Measurements from ENCODE around the gene KCNJ3.

The KCNJ3 gene

DNA sequence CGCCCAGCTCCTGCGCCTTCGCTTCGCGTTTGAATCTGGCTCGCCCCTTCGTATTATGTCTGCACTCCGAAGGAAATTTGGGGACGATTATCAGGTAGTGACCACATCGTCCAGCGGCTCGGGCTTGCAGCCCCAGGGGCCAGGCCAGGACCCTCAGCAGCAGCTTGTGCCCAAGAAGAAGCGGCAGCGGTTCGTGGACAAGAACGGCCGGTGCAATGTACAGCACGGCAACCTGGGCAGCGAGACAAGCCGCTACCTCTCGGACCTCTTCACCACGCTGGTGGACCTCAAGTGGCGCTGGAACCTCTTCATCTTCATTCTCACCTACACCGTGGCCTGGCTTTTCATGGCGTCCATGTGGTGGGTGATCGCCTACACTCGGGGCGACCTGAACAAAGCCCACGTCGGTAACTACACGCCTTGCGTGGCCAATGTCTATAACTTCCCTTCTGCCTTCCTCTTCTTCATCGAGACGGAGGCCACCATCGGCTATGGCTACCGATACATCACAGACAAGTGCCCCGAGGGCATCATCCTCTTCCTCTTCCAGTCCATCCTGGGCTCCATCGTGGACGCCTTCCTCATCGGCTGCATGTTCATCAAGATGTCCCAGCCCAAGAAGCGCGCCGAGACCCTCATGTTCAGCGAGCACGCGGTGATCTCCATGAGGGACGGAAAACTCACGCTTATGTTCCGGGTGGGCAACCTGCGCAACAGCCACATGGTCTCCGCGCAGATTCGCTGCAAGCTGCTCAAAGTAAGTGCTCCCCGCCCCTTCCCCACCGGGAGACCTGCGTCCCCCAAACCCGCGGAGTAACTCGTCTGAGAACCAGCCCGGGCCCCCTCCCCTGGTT, 453 bp downstream of the KCNJ3 start:
- no peak for ATAC-seq
- TF ChIP-seq ISL1 (CRISPR knock-in tag; IDR thresholded peaks at IDR 0.05) (no peak), BACH2 (CRISPR knock-in tag; IDR thresholded peaks at IDR 0.05; ENCODE audit: borderline replicate concordance) (no peak), RARB (CRISPR knock-in tag; IDR thresholded peaks at IDR 0.05) (no peak), CSDC2 (CRISPR knock-in tag; IDR thresholded peaks at IDR 0.05) (no peak), TOX (CRISPR knock-in tag; IDR thresholded peaks at IDR 0.05; ENCODE audit: borderline replicate concordance) (no peak), SNAI2 (CRISPR knock-in tag; IDR thresholded peaks at IDR 0.05) (no peak), TCF4 (CRISPR knock-in tag; IDR thresholded peaks at IDR 0.05; ENCODE audit: borderline replicate concordance) (no peak), ESRRG (CRISPR knock-in tag; IDR thresholded peaks at IDR 0.05) (no peak), PPARA (CRISPR knock-in tag; IDR thresholded peaks at IDR 0.05; ENCODE audit: borderline replicate concordance) (no peak), ZNF565 (CRISPR knock-in tag; conservative IDR thresholded peaks at IDR 0.05; ENCODE audit: low read depth) (no peak), ZFP3 (CRISPR knock-in tag; IDR thresholded peaks at IDR 0.05) (no peak), ZFP30 (CRISPR knock-in tag; IDR thresholded peaks at IDR 0.05) (no peak)
- TF ChIP-seq, protein P1, sequence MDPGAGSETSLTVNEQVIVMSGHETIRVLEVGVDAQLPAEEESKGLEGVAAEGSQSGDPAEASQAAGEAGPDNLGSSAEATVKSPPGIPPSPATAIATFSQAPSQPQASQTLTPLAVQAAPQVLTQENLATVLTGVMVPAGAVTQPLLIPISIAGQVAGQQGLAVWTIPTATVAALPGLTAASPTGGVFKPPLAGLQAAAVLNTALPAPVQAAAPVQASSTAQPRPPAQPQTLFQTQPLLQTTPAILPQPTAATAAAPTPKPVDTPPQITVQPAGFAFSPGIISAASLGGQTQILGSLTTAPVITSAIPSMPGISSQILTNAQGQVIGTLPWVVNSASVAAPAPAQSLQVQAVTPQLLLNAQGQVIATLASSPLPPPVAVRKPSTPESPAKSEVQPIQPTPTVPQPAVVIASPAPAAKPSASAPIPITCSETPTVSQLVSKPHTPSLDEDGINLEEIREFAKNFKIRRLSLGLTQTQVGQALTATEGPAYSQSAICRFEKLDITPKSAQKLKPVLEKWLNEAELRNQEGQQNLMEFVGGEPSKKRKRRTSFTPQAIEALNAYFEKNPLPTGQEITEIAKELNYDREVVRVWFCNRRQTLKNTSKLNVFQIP (CRISPR knock-in tag; IDR thresholded peaks at IDR 0.05; ENCODE audit: borderline replicate concordance, low read depth), result no peak
- TF ChIP-seq, protein P2, sequence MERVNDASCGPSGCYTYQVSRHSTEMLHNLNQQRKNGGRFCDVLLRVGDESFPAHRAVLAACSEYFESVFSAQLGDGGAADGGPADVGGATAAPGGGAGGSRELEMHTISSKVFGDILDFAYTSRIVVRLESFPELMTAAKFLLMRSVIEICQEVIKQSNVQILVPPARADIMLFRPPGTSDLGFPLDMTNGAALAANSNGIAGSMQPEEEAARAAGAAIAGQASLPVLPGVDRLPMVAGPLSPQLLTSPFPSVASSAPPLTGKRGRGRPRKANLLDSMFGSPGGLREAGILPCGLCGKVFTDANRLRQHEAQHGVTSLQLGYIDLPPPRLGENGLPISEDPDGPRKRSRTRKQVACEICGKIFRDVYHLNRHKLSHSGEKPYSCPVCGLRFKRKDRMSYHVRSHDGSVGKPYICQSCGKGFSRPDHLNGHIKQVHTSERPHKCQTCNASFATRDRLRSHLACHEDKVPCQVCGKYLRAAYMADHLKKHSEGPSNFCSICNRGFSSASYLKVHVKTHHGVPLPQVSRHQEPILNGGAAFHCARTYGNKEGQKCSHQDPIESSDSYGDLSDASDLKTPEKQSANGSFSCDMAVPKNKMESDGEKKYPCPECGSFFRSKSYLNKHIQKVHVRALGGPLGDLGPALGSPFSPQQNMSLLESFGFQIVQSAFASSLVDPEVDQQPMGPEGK (CRISPR knock-in tag; IDR thresholded peaks at IDR 0.05; ENCODE audit: borderline replicate concordance), result no peak
- TF ChIP-seq, protein P3, sequence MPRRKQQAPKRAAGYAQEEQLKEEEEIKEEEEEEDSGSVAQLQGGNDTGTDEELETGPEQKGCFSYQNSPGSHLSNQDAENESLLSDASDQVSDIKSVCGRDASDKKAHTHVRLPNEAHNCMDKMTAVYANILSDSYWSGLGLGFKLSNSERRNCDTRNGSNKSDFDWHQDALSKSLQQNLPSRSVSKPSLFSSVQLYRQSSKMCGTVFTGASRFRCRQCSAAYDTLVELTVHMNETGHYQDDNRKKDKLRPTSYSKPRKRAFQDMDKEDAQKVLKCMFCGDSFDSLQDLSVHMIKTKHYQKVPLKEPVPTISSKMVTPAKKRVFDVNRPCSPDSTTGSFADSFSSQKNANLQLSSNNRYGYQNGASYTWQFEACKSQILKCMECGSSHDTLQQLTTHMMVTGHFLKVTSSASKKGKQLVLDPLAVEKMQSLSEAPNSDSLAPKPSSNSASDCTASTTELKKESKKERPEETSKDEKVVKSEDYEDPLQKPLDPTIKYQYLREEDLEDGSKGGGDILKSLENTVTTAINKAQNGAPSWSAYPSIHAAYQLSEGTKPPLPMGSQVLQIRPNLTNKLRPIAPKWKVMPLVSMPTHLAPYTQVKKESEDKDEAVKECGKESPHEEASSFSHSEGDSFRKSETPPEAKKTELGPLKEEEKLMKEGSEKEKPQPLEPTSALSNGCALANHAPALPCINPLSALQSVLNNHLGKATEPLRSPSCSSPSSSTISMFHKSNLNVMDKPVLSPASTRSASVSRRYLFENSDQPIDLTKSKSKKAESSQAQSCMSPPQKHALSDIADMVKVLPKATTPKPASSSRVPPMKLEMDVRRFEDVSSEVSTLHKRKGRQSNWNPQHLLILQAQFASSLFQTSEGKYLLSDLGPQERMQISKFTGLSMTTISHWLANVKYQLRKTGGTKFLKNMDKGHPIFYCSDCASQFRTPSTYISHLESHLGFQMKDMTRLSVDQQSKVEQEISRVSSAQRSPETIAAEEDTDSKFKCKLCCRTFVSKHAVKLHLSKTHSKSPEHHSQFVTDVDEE (CRISPR knock-in tag; IDR thresholded peaks at IDR 0.05), result no peak

DNA sequence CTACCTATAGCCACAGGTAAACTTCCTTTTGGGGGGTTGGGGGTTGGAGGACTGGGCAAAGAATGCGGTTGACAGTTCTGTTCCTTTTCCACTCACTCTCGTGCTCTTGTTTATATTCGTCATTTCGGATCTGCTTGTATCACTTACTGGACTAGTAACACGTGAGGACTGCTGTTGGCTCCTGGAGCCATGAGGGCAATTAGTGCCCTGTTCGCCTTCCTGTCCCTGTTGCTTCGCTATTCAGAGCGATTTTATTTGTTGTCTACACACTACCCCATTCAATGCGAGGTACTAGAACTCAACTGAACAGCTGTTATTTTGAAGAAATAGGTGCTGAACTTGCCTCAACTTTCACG, 1.1 kb downstream of the KCNJ3 start:
- ATAC-seq, result no peak
- TF ChIP-seq ZNF8 (CRISPR knock-in tag; IDR thresholded peaks at IDR 0.05) (no peak), CSDC2 (CRISPR knock-in tag; IDR thresholded peaks at IDR 0.05) (no peak), ZFP30 (CRISPR knock-in tag; IDR thresholded peaks at IDR 0.05) (no peak), ISL1 (CRISPR knock-in tag; IDR thresholded peaks at IDR 0.05) (no peak), TOX (CRISPR knock-in tag; IDR thresholded peaks at IDR 0.05; ENCODE audit: borderline replicate concordance) (no peak), ZFP3 (CRISPR knock-in tag; IDR thresholded peaks at IDR 0.05) (no peak), PPARA (CRISPR knock-in tag; IDR thresholded peaks at IDR 0.05; ENCODE audit: borderline replicate concordance) (no peak)

DNA sequence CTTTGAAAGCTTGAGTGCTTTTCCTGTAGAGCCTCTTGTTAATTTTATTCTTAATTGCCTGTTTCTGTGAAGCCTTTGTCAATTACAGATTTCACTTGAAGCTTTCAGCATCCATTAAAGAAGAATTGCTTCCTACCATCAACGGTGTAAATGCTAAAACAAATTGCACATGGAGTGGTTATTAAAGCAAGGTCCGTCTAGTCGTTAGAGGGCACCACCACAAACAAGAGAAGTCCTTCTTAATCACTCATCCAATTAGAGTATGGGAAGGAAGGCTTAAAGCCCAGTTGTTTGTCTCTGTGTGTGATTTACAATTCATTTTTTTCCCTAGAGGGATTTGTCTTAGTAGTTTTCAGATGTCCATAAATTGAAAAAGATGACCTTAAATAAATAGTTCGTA, 1.6 kb downstream of the KCNJ3 start:
- no peak for ATAC-seq
- no peak for TF ChIP-seq ZNF565 (CRISPR knock-in tag; conservative IDR thresholded peaks at IDR 0.05; ENCODE audit: low read depth)
- TF ChIP-seq, protein P3 (CRISPR knock-in tag; IDR thresholded peaks at IDR 0.05), result no peak
- TF ChIP-seq, protein P4, sequence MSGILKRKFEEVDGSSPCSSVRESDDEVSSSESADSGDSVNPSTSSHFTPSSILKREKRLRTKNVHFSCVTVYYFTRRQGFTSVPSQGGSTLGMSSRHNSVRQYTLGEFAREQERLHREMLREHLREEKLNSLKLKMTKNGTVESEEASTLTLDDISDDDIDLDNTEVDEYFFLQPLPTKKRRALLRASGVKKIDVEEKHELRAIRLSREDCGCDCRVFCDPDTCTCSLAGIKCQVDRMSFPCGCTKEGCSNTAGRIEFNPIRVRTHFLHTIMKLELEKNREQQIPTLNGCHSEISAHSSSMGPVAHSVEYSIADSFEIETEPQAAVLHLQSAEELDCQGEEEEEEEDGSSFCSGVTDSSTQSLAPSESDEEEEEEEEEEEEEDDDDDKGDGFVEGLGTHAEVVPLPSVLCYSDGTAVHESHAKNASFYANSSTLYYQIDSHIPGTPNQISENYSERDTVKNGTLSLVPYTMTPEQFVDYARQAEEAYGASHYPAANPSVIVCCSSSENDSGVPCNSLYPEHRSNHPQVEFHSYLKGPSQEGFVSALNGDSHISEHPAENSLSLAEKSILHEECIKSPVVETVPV (CRISPR knock-in tag; IDR thresholded peaks at IDR 0.05), result no peak
- TF ChIP-seq, protein P2 (CRISPR knock-in tag; IDR thresholded peaks at IDR 0.05; ENCODE audit: borderline replicate concordance), result no peak
- TF ChIP-seq ARNTL (CRISPR knock-in tag; IDR thresholded peaks at IDR 0.05; ENCODE audit: borderline replicate concordance, low read depth), result no peak
- no peak for TF ChIP-seq GLIS3 (CRISPR knock-in tag; IDR thresholded peaks at IDR 0.05)
- no peak for TF ChIP-seq PPARA (CRISPR knock-in tag; IDR thresholded peaks at IDR 0.05; ENCODE audit: borderline replicate concordance)
- no peak for TF ChIP-seq SNAI2 (CRISPR knock-in tag; IDR thresholded peaks at IDR 0.05)
- TF ChIP-seq, protein P5, sequence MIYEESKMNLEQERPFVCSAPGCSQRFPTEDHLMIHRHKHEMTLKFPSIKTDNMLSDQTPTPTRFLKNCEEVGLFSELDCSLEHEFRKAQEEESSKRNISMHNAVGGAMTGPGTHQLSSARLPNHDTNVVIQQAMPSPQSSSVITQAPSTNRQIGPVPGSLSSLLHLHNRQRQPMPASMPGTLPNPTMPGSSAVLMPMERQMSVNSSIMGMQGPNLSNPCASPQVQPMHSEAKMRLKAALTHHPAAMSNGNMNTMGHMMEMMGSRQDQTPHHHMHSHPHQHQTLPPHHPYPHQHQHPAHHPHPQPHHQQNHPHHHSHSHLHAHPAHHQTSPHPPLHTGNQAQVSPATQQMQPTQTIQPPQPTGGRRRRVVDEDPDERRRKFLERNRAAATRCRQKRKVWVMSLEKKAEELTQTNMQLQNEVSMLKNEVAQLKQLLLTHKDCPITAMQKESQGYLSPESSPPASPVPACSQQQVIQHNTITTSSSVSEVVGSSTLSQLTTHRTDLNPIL (CRISPR knock-in tag; IDR thresholded peaks at IDR 0.05; ENCODE audit: low read depth), result no peak
- no peak for TF ChIP-seq ESRRG (CRISPR knock-in tag; IDR thresholded peaks at IDR 0.05)
- TF ChIP-seq ZFP3 (CRISPR knock-in tag; IDR thresholded peaks at IDR 0.05), result no peak
- TF ChIP-seq ZNF70 (CRISPR knock-in tag; IDR thresholded peaks at IDR 0.05), result no peak
- no peak for TF ChIP-seq ZNF8 (CRISPR knock-in tag; IDR thresholded peaks at IDR 0.05)
- no peak for TF ChIP-seq TCF4 (CRISPR knock-in tag; IDR thresholded peaks at IDR 0.05; ENCODE audit: borderline replicate concordance)
- TF ChIP-seq ZC3H10 (CRISPR knock-in tag; IDR thresholded peaks at IDR 0.05), result no peak
